GM23338 (cell line): ENCODE results near the gene MED13L. TPM values are rescaled to one million over a fixed set of nuclear protein-coding genes. Genes with fewer than 3 reads are reported as not detected.

Source experiments
- ATAC-seq: fragments of 200-7000 bp; cut with Tn5 transposase; 3 replicates; pipeline ENCODE4 v1.9.1; 2020
- DNase-seq: peaks from one replicate; pipeline ENCODE4 v3.0.0-alpha.2; 2015; ENCODE audit warnings: low spot score
- H2AFZ ChIP-seq: fragments of 200-600 bp; sonication (generic); 2 replicates; pipeline ENCODE4 v1.8.0; 2016; ENCODE audit warnings: antibody characterized with exemption, mild to moderate bottlenecking, moderate library complexity
- H3F3A ChIP-seq: fragments of 200-600 bp; sonication (generic); replicated peaks from 2 replicates; pipeline ENCODE4 v1.8.0; 2017; ENCODE audit warnings: antibody characterized with exemption, mixed run types, low read depth
- H3K27ac ChIP-seq: fragments of 200-600 bp; sonication (generic); 2 replicates; pipeline ENCODE4 v1.6.1; 2016; ENCODE audit warnings: low read depth
- H3K27me3 ChIP-seq: fragments of 200-600 bp; sonication (generic); 2 replicates; pipeline ENCODE4 v1.8.0; 2016; ENCODE audit warnings: mild to moderate bottlenecking, mixed run types, moderate library complexity; ENCODE audit not compliant: insufficient read depth
- H3K36me3 ChIP-seq: fragments of 200-600 bp; sonication (generic); 2 replicates; pipeline ENCODE4 v1.8.0; 2016; ENCODE audit warnings: mild to moderate bottlenecking; ENCODE audit not compliant: insufficient read depth
- H3K4me1 ChIP-seq: fragments of 200-600 bp; sonication (generic); 2 replicates; pipeline ENCODE4 v1.8.0; 2016; ENCODE audit warnings: mild to moderate bottlenecking, moderate library complexity; ENCODE audit not compliant: insufficient read depth
- H3K4me2 ChIP-seq: fragments of 200-600 bp; sonication (generic); 2 replicates; pipeline ENCODE4 v1.7.1; 2017; ENCODE audit warnings: mixed run types
- H3K4me3 ChIP-seq: fragments of 200-600 bp; sonication (generic); 2 replicates; pipeline ENCODE4 v1.6.1; 2016; ENCODE audit warnings: mixed run types
- H3K79me2 ChIP-seq: fragments of 200-600 bp; sonication (generic); replicated peaks from 2 replicates; pipeline ENCODE4 v1.8.0; 2017; ENCODE audit warnings: mild to moderate bottlenecking; ENCODE audit not compliant: insufficient read depth
- H3K9me2 ChIP-seq: fragments of 200-600 bp; sonication (generic); 2 replicates; pipeline ENCODE4 v1.8.0; 2017; ENCODE audit not compliant: insufficient read depth
- H4K20me1 ChIP-seq: fragments of 200-600 bp; sonication (generic); replicated peaks from 2 replicates; pipeline ENCODE4 v1.8.0; 2017; ENCODE audit warnings: mild to moderate bottlenecking; ENCODE audit not compliant: insufficient read depth
- H3K27ac Mint-ChIP-seq: 2 replicates; pipeline ENCODE4 v1.8.0; 2020; ENCODE audit warnings: inconsistent platforms, mild to moderate bottlenecking, moderate library complexity, mixed read lengths
- H3K27me3 Mint-ChIP-seq: 3 replicates; pipeline ENCODE4 v1.8.0; 2022; ENCODE audit warnings: low read depth, mild to moderate bottlenecking, moderate library complexity, mixed read lengths, inconsistent platforms; ENCODE audit not compliant: insufficient read depth, poor library complexity
- H3K36me3 Mint-ChIP-seq: 3 replicates; pipeline ENCODE4 v1.8.0; 2021; ENCODE audit warnings: low read depth, mild to moderate bottlenecking, inconsistent platforms, moderate library complexity, mixed read lengths
- H3K4me1 Mint-ChIP-seq: 3 replicates; pipeline ENCODE4 v1.8.0; 2020; ENCODE audit warnings: mild to moderate bottlenecking, inconsistent platforms, mixed read lengths
- H3K4me3 Mint-ChIP-seq: 3 replicates; pipeline ENCODE4 v1.8.0; 2021; ENCODE audit warnings: moderate library complexity, mild to moderate bottlenecking, inconsistent platforms, mixed read lengths
- H3K9me3 Mint-ChIP-seq: 3 replicates; pipeline ENCODE4 v1.8.0; 2020; ENCODE audit warnings: moderate library complexity, mild to moderate bottlenecking, inconsistent platforms, mixed read lengths
- CREB1 ChIP-seq: fragments of 250-450 bp; sonication (Bioruptor Pico); IDR thresholded peaks from 2 replicates; pipeline ENCODE4 v1.5.0; 2020; ENCODE audit warnings: low read depth, mild to moderate bottlenecking, moderate library complexity
- ETS1 ChIP-seq: IDR thresholded peaks from 2 replicates; pipeline ENCODE4 v1.6.1; 2016; ENCODE audit warnings: antibody characterized with exemption
- EZH2 ChIP-seq: fragments of 200-600 bp; sonication (generic); IDR thresholded peaks from one replicate; pipeline ENCODE4 v1.8.0; 2017; ENCODE audit warnings: antibody characterized with exemption, mild to moderate bottlenecking, low read depth; ENCODE audit not compliant: unreplicated experiment
- EZH2phosphoT487 ChIP-seq: fragments of 200-600 bp; sonication (generic); IDR thresholded peaks from one replicate; pipeline ENCODE4 v1.8.1; 2018; ENCODE audit warnings: antibody characterized with exemption; ENCODE audit not compliant: unreplicated experiment
- JUNB ChIP-seq: IDR thresholded peaks from one replicate; pipeline ENCODE4 v1.6.1; 2016; ENCODE audit warnings: antibody characterized with exemption; ENCODE audit not compliant: unreplicated experiment
- NANOG ChIP-seq: IDR thresholded peaks from 2 replicates; pipeline ENCODE4 v1.6.1; 2016; ENCODE audit warnings: antibody characterized with exemption, borderline replicate concordance
- POLR2AphosphoS5 ChIP-seq: IDR thresholded peaks from 2 replicates; pipeline ENCODE4 v1.6.1; 2016; ENCODE audit warnings: antibody characterized with exemption, low read depth
- STAT1 ChIP-seq: IDR thresholded peaks from one replicate; pipeline ENCODE4 v1.6.1; 2016; ENCODE audit warnings: antibody characterized with exemption; ENCODE audit not compliant: unreplicated experiment
- ZNF114 ChIP-seq: fragments of 250-450 bp; sonication (Bioruptor Pico); IDR thresholded peaks from 2 replicates; pipeline ENCODE4 v1.5.0; 2020; ENCODE audit warnings: mild to moderate bottlenecking, moderate library complexity
- ZNF331 ChIP-seq: fragments of 250-450 bp; sonication (Bioruptor Pico); IDR thresholded peaks from 2 replicates; pipeline ENCODE4 v1.5.0; 2020; ENCODE audit warnings: low read depth, mild to moderate bottlenecking, moderate library complexity
- polyA plus RNA-seq: library from polyadenylated mRNA; unstranded; fragments of >200 nt; fragmentation: Nextera tagmentation; extraction: Ambion mirVana; gene quantifications from 2 replicates; pipeline ENCODE4 v1.2.1, GENCODE V29; 2016
- total RNA-seq: library from RNA; depleted of rRNA; stranded (reverse); fragments of >200 nt; shearing (Covaris generic); gene quantifications from 2 replicates; pipeline ENCODE4 v1.2.3, GENCODE V29; 2014
- TF ChIP-seq, protein P1 (sequence below): fragments of 250-450 bp; sonication (Bioruptor Pico); IDR thresholded peaks from 2 replicates; pipeline ENCODE4 v1.5.0; 2020; ENCODE audit warnings: mild to moderate bottlenecking, moderate library complexity
- TF ChIP-seq, protein P2 (sequence below): IDR thresholded peaks from one replicate; pipeline ENCODE4 v1.6.1; 2018; ENCODE audit warnings: antibody characterized with exemption; ENCODE audit not compliant: unreplicated experiment

Gene MED13L
- total and polyA plus RNA-seq, 2 experiments from 2014 or later: 20.9 to 73.6 TPM

DNA sequence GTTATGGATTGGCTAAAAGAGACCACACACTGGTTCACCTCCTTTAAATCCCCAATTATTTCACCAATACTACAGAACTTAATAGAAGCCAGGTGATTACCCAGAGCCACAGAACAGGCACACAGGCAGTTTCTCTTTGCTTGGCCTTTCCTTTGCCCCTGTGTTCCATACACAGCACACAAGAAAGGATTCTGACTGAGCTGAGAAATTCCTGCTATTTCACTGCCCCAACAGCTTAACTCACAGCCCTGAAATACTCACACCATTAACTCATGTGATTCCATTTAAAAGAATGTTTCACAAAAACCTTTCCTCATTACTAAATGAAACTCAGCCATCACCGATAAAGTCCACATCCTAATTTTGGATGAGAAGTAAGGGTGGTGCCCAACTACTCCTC lies 133.6 kb downstream of the MED13L start (continued):
- TF ChIP-seq, protein P1, sequence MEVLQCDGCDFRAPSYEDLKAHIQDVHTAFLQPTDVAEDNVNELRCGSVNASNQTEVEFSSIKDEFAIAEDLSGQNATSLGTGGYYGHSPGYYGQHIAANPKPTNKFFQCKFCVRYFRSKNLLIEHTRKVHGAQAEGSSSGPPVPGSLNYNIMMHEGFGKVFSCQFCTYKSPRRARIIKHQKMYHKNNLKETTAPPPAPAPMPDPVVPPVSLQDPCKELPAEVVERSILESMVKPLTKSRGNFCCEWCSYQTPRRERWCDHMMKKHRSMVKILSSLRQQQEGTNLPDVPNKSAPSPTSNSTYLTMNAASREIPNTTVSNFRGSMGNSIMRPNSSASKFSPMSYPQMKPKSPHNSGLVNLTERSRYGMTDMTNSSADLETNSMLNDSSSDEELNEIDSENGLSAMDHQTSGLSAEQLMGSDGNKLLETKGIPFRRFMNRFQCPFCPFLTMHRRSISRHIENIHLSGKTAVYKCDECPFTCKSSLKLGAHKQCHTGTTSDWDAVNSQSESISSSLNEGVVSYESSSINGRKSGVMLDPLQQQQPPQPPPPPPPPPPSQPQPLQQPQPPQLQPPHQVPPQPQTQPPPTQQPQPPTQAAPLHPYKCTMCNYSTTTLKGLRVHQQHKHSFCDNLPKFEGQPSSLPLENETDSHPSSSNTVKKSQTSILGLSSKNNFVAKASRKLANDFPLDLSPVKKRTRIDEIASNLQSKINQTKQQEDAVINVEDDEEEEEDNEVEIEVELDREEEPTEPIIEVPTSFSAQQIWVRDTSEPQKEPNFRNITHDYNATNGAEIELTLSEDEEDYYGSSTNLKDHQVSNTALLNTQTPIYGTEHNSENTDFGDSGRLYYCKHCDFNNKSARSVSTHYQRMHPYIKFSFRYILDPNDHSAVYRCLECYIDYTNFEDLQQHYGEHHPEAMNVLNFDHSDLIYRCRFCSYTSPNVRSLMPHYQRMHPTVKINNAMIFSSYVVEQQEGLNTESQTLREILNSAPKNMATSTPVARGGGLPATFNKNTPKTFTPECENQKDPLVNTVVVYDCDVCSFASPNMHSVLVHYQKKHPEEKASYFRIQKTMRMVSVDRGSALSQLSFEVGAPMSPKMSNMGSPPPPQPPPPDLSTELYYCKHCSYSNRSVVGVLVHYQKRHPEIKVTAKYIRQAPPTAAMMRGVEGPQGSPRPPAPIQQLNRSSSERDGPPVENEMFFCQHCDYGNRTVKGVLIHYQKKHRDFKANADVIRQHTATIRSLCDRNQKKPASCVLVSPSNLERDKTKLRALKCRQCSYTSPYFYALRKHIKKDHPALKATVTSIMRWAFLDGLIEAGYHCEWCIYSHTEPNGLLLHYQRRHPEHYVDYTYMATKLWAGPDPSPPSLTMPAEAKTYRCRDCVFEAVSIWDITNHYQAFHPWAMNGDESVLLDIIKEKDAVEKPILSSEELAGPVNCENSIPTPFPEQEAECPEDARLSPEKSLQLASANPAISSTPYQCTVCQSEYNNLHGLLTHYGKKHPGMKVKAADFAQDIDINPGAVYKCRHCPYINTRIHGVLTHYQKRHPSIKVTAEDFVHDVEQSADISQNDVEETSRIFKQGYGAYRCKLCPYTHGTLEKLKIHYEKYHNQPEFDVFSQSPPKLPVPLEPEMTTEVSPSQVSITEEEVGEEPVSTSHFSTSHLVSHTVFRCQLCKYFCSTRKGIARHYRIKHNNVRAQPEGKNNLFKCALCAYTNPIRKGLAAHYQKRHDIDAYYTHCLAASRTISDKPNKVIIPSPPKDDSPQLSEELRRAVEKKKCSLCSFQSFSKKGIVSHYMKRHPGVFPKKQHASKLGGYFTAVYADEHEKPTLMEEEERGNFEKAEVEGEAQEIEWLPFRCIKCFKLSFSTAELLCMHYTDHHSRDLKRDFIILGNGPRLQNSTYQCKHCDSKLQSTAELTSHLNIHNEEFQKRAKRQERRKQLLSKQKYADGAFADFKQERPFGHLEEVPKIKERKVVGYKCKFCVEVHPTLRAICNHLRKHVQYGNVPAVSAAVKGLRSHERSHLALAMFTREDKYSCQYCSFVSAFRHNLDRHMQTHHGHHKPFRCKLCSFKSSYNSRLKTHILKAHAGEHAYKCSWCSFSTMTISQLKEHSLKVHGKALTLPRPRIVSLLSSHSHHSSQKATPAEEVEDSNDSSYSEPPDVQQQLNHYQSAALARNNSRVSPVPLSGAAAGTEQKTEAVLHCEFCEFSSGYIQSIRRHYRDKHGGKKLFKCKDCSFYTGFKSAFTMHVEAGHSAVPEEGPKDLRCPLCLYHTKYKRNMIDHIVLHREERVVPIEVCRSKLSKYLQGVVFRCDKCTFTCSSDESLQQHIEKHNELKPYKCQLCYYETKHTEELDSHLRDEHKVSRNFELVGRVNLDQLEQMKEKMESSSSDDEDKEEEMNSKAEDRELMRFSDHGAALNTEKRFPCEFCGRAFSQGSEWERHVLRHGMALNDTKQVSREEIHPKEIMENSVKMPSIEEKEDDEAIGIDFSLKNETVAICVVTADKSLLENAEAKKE: no peak

DNA sequence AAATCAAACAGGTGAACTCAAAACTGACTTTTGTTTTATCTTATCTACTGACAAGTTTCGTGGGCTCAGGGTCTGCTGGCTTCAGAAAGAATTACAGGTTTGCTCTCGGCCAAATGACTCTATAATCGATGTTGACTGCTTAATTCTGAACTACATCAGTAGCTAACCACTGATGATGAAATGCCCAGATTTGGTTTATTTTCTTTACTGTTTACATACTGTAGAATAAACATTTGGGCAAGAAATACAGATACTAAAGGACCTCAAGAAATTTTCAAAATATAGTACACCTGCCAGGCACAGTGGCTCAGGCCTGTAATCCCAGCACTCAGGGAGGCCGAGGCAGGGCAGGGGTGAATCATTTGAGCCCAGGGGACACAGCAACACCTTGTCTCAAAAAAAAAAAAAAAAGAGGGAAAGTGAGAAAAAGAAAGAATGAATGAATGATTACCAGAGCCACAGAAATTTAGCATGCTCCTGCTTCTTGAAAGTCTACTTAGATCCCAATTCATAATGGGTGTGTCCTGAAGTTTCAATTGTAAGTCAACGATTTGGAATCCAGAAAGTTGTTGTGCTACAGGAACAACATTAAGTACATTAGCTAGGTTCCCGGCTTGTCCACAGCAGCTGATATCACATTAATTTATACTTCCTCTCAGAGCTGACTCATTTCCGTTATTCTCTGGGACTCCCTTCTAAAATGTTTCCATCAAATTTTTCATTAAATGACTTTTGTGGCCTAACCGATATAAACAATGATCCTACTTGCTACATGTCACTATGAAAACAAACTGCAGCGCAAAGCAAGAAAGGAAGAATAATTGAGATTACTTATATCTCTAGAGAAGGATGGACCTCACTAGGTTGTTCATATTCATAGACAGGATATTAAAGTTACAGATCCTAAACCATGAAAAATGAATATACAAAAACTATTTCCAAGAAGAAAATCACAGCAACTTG lies 134.3 kb downstream of the MED13L start:
- Histone ChIP-seq H3K27me3 (no peaks in the 10 kb centered on the region), H3F3A (no peaks in the 10 kb centered on the region), H3K4me1 (peaks cover 18% of the 10 kb centered on the region), H3K79me2 (peaks cover 87% of the 10 kb centered on the region), H3K36me3 (no peaks in the 10 kb centered on the region), H2AFZ (no peak overlapping the region), H3K4me2 (no peak overlapping the region), H4K20me1 (no peaks in the 10 kb centered on the region; the same call in none of the 2 replicates), H3K4me3 (no peak overlapping the region), H3K27ac (no peak overlapping the region), H3K9me2 (no peaks in the 10 kb centered on the region)
- Mint-ChIP-seq H3K27me3 (peaks cover 1% of the 10 kb centered on the region), H3K4me1 (peaks cover 47% of the 10 kb centered on the region), H3K4me3 (no peak overlapping the region), H3K36me3 (no peaks in the 10 kb centered on the region), H3K27ac (peak overlapping the region; percentile 85), H3K9me3 (no peaks in the 10 kb centered on the region)
- ATAC-seq (no peak), DNase-seq (no peak)
- no peak for TF ChIP-seq POLR2AphosphoS5
- TF ChIP-seq NANOG: no peak
- TF ChIP-seq ZNF331: no peak
- TF ChIP-seq CREB1 (CRISPR knock-in tag): no peak
- TF ChIP-seq JUNB: no peak
- TF ChIP-seq STAT1: no peak
- no peak for TF ChIP-seq ETS1
- TF ChIP-seq, protein P2, sequence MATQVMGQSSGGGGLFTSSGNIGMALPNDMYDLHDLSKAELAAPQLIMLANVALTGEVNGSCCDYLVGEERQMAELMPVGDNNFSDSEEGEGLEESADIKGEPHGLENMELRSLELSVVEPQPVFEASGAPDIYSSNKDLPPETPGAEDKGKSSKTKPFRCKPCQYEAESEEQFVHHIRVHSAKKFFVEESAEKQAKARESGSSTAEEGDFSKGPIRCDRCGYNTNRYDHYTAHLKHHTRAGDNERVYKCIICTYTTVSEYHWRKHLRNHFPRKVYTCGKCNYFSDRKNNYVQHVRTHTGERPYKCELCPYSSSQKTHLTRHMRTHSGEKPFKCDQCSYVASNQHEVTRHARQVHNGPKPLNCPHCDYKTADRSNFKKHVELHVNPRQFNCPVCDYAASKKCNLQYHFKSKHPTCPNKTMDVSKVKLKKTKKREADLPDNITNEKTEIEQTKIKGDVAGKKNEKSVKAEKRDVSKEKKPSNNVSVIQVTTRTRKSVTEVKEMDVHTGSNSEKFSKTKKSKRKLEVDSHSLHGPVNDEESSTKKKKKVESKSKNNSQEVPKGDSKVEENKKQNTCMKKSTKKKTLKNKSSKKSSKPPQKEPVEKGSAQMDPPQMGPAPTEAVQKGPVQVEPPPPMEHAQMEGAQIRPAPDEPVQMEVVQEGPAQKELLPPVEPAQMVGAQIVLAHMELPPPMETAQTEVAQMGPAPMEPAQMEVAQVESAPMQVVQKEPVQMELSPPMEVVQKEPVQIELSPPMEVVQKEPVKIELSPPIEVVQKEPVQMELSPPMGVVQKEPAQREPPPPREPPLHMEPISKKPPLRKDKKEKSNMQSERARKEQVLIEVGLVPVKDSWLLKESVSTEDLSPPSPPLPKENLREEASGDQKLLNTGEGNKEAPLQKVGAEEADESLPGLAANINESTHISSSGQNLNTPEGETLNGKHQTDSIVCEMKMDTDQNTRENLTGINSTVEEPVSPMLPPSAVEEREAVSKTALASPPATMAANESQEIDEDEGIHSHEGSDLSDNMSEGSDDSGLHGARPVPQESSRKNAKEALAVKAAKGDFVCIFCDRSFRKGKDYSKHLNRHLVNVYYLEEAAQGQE: no peak
- TF ChIP-seq ZNF114 (CRISPR knock-in tag): no peak
- no peak for TF ChIP-seq EZH2phosphoT487
- TF ChIP-seq EZH2: no peak
